HG03432 (cell line): Measurements from ENCODE around the gene GIPR.

Experiments
- ATAC-seq: cut with Tn5 transposase; IDR thresholded peaks from one replicate; pipeline ENCODE4 v1.9.1; 2021; ENCODE audit warnings: mild to moderate bottlenecking, moderate library complexity; ENCODE audit not compliant: unreplicated experiment

The GIPR gene

GRCh38 chr19:45730368-45731288 lies 62.6 kb downstream of the GIPR start, which contains the start of gene FBXO46:
FBXO46 (minus strand) TSS chr19:45730896; CDS start chr19:45713495, 17,401 bp downstream.
- peak; percentile 85 for ATAC-seq
